ENCODE measurements around the gene HHAT.

DNA sequence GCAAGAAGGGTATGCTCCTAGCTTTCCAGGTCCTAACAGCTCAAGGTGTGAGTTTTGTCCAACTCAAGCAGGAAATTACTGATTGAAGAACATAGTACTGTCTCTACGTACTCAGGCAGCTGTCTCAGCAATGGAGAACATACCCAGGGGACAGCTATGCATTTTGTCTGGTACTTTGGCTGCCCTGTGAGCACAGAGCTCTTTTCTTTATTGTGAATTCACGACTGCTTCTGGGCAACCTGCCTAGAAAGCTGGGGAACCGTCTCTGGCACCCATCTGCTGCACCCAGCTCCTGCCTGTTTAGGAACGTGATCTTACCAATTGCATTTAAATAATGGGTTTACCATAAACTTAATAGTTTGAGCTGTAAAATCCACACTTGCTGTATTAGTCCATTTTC, 258.1 kb downstream of the HHAT start:
- TF ChIP-seq, protein P1, sequence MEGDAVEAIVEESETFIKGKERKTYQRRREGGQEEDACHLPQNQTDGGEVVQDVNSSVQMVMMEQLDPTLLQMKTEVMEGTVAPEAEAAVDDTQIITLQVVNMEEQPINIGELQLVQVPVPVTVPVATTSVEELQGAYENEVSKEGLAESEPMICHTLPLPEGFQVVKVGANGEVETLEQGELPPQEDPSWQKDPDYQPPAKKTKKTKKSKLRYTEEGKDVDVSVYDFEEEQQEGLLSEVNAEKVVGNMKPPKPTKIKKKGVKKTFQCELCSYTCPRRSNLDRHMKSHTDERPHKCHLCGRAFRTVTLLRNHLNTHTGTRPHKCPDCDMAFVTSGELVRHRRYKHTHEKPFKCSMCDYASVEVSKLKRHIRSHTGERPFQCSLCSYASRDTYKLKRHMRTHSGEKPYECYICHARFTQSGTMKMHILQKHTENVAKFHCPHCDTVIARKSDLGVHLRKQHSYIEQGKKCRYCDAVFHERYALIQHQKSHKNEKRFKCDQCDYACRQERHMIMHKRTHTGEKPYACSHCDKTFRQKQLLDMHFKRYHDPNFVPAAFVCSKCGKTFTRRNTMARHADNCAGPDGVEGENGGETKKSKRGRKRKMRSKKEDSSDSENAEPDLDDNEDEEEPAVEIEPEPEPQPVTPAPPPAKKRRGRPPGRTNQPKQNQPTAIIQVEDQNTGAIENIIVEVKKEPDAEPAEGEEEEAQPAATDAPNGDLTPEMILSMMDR (conservative IDR thresholded peaks at IDR 0.05; ENCODE audit: low read length), result no peak
- TF ChIP-seq EZH2phosphoT487 (IDR thresholded peaks at IDR 0.05; ENCODE audit: borderline replicate concordance, low read depth, low read length), result no peak
